ENCODE data around the gene IL2RG. TPM values are rescaled to one million over a fixed set of nuclear protein-coding genes. Genes with fewer than 3 reads are reported as not detected.

IL2RG gene
- total RNA-seq, 2 donors from 2014 or later, result 4.2 TPM; not detected in 1

DNA sequence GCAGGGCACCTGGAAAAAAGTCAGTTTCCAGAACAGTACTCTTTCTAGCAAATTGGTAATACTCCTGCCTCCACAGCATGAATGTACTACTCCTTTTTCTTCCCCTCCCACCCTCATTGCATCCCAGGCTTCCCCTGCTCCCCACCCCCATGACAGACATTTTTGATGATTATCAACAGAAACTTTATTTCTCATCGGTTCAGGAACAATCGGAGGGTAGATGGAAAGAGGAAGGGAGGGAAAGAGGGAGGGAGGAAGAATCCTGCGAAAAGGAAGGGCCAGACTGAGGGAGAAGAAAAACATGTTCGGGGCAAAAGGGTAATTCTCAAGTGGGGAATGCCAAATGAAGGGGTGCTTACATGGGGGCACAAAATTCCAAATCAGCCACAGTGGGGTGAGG lies 4.1 kb downstream of the IL2RG start:
- Histone ChIP-seq H3K9me3 (no peaks in the 10 kb centered on the region), H3K27ac (no peak overlapping the region), H3K4me1 (no peaks in the 10 kb centered on the region), H3K27me3 (no peaks in the 10 kb centered on the region), H3K36me3 (no peaks in the 10 kb centered on the region), H3K4me3 (no peak overlapping the region)
- TF ChIP-seq, protein P1, sequence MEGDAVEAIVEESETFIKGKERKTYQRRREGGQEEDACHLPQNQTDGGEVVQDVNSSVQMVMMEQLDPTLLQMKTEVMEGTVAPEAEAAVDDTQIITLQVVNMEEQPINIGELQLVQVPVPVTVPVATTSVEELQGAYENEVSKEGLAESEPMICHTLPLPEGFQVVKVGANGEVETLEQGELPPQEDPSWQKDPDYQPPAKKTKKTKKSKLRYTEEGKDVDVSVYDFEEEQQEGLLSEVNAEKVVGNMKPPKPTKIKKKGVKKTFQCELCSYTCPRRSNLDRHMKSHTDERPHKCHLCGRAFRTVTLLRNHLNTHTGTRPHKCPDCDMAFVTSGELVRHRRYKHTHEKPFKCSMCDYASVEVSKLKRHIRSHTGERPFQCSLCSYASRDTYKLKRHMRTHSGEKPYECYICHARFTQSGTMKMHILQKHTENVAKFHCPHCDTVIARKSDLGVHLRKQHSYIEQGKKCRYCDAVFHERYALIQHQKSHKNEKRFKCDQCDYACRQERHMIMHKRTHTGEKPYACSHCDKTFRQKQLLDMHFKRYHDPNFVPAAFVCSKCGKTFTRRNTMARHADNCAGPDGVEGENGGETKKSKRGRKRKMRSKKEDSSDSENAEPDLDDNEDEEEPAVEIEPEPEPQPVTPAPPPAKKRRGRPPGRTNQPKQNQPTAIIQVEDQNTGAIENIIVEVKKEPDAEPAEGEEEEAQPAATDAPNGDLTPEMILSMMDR (IDR thresholded peaks at IDR 0.05), result no peak
- DNase-seq (ENCODE audit: low spot score), result no peak

GRCh38 chrX:71106427-71106826 lies 5.0 kb downstream of the IL2RG start, which contains the start of gene CXorf65:
TSS of gene CXorf65 (minus strand) at chrX:71106740. CDS start at chrX:71106556, 184 bp downstream.
- Histone ChIP-seq H3K4me1 (no peaks in the 10 kb centered on the region), H3K27me3 (no peaks in the 10 kb centered on the region), H3K4me3 (no peak within 1 kb of the TSS), H3K36me3 (no peaks in the 10 kb centered on the region), H3K27ac (no peak within 1 kb of the TSS), H3K9me3 (no peaks in the 10 kb centered on the region)
- TF ChIP-seq, protein P1 (IDR thresholded peaks at IDR 0.05), result no peak
- no peak for DNase-seq (ENCODE audit: low spot score)

DNA sequence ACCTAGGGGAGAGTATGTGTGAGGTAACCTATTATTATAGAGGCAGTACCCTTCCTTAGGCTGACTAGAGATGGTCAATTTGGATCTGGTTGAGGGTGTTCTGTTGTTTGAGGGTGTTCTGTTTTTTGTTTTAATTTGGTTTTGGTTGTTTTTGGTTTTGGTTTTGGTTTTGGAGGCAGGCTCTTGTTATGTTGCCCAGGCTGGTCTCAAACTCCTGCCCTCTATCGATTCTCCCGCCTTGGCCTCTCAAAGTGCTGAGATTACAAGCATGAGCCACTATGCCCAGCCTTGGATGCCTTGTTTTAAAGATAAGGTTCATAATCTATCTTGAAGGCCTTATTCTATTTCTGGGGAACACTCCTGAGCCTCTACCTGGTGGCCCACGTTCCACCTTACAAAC lies 5.7 kb downstream of the IL2RG start:
- Histone ChIP-seq H3K9me3 (no peaks in the 10 kb centered on the region), H3K27ac (no peak overlapping the region), H3K27me3 (no peaks in the 10 kb centered on the region), H3K36me3 (no peaks in the 10 kb centered on the region), H3K4me3 (no peak overlapping the region), H3K4me1 (no peaks in the 10 kb centered on the region)
- TF ChIP-seq, protein P1 (IDR thresholded peaks at IDR 0.05), result no peak
- DNase-seq (ENCODE audit: low spot score), result no peak

- Histone ChIP-seq H3K27ac (no peak overlapping the region), H3K36me3 (no peaks in the 10 kb centered on the region), H3K4me3 (no peak overlapping the region), H3K9me3 (no peaks in the 10 kb centered on the region), H3K4me1 (no peaks in the 10 kb centered on the region), H3K27me3 (no peaks in the 10 kb centered on the region)
- no peak for DNase-seq (ENCODE audit: low spot score)
- TF ChIP-seq, protein P1 (IDR thresholded peaks at IDR 0.05), result no peak
Observed at GRCh38 chrX:71103110-71103983, 8.0 kb downstream of the IL2RG start.

DNA sequence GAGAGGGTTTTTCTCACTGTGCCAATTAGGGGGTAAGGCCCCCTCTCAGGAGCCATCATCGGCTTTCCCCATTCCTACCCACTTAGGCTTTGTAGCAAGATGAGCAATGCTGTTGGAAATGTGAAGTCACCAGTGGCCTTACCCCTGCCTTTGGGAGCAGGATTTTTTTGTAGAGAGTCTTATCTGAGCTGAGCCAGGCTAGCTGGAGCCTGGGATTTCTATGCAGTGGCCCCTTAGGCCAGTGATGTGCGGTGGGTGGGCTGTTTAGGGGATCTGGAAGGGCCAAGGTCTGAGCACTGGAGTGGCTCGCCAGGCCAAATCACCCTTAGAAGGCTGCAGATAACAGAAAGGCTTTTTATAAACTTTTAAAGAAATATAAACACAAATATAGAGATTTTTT lies 9.1 kb downstream of the IL2RG start:
- H3K27ac ChIP-seq, result no peak overlapping the region
- peaks cover 0 to 6% of the 10 kb centered on the region in 2 donors for H3K4me1 ChIP-seq
- H3K4me3 ChIP-seq, result no peak overlapping the region
- H3K9me3 ChIP-seq, result no peaks in the 10 kb centered on the region
- no peak for DNase-seq (ENCODE audit: low spot score)
- H3K36me3 ChIP-seq, result no peaks in the 10 kb centered on the region
- no peaks in the 10 kb centered on the region for H3K27me3 ChIP-seq
- TF ChIP-seq, protein P1 (IDR thresholded peaks at IDR 0.05), result no peak
